HCT116 (cell line): ENCODE measurements around the gene ATP11B. TPM values are rescaled to one million over a fixed set of nuclear protein-coding genes. Genes with fewer than 3 reads are reported as not detected.

Source experiments
- ATAC-seq: fragments of 200-7000 bp; cut with Tn5 transposase; 2 replicates; pipeline ENCODE4 v1.9.1; 2020; ENCODE audit warnings: mild to moderate bottlenecking, moderate library complexity
- BruUV-seq: library from RNA; stranded (reverse); fragments of 400-500 nt; replicated peaks from 2 replicates; lab custom pipeline; 2021; lab: Mats Ljungman, UMichigan
- CTCF ChIA-PET: fragments of 300-600 bp; sonication (Branson Sonifier 250); formaldehyde crosslinking; loops from one replicate; lab custom pipeline; 2021; ENCODE audit warnings: antibody characterized with exemption; lab: Charles Lee
- POLR2A ChIA-PET: fragments of 300-600, 350-600 bp; sonication (Branson Sonifier 250); formaldehyde crosslinking; loops from one replicate; lab custom pipeline; 2021; ENCODE audit warnings: antibody characterized with exemption; lab: Charles Lee
- RAD21 ChIA-PET, 2 experiments: fragments of 300-600 bp; sonication (Branson Sonifier 250); formaldehyde crosslinking; loops; one replicate each; lab custom pipeline; 2023; ENCODE audit warnings: low total read pairs in 2 of 2; ENCODE audit not compliant: uncharacterized antibody in 2 of 2, unreplicated experiment in 2 of 2, low non-redundant PET in 1 of 2; lab: Charles Lee
- DNase-seq: peaks from one replicate; pipeline ENCODE4 v3.0.0-alpha.2; 2010; ENCODE audit warnings: low read depth, low spot score
- H2AFZ ChIP-seq: fragments of 200-600 bp; shearing (Covaris generic), sonication (generic); 2 replicates; pipeline ENCODE4 v1.6.1; 2017; ENCODE audit warnings: low read depth, mixed run types, mixed read lengths, antibody characterized with exemption, low read length; ENCODE audit not compliant: poor library complexity, severe bottlenecking
- H3K27ac ChIP-seq: 2 replicates; pipeline ENCODE4 v1.5.1; 2012; ENCODE audit warnings: low read depth, low read length
- H3K27me3 ChIP-seq: fragments of 200-600 bp; sonication (generic); 2 replicates; pipeline ENCODE4 v1.6.1; 2016; ENCODE audit warnings: mixed run types, low read length, mixed read lengths; ENCODE audit not compliant: insufficient read depth
- H3K36me3 ChIP-seq, 2 experiments: fragments of 200-500 bp in 1 of 2; fragments of 200-600 bp in 1 of 2; sonication (Bioruptor generic) in 1 of 2; sonication (generic) in 1 of 2; 2 replicates each; pipeline versions ENCODE4 v1.5.1 to v1.6.1; 2014 to 2016; ENCODE audit warnings: low read length in 2 of 2, inconsistent platforms in 1 of 2, mixed read lengths in 1 of 2, mixed run types in 1 of 2; ENCODE audit not compliant: insufficient read depth in 2 of 2, control insufficient read depth in 1 of 2
- H3K4me1 ChIP-seq, 2 experiments: fragments of 200-600 bp in 1 of 2; sonication (generic) in 1 of 2; 2 replicates each; pipeline versions ENCODE4 v1.5.1 to v1.6.1; 2012 to 2017; ENCODE audit warnings: low read length in 2 of 2, inconsistent platforms in 1 of 2, mild to moderate bottlenecking in 1 of 2, mixed read lengths in 1 of 2, mixed run types in 1 of 2, moderate library complexity in 1 of 2; ENCODE audit not compliant: insufficient read depth in 2 of 2, control insufficient read depth in 1 of 2
- H3K4me2 ChIP-seq: fragments of 200-600 bp; sonication (generic); 2 replicates; pipeline ENCODE4 v1.6.1; 2017; ENCODE audit warnings: mixed run types, low read length, mixed read lengths
- H3K4me3 ChIP-seq, 2 experiments: fragments of 200-600 bp in 1 of 2; sonication (generic) in 1 of 2; replicated peaks in 1 of 2; 2 replicates each; pipeline ENCODE4 v1.5.1; 2011 to 2016; ENCODE audit warnings: low read length in 2 of 2, control low read depth in 1 of 2, low read depth in 1 of 2, mild to moderate bottlenecking in 1 of 2, mixed read lengths in 1 of 2, mixed run types in 1 of 2
- H3K79me2 ChIP-seq: fragments of 200-600 bp; sonication (generic); 2 replicates; pipeline ENCODE4 v1.6.1; 2017; ENCODE audit warnings: mild to moderate bottlenecking, mixed run types, low read length, moderate library complexity, mixed read lengths; ENCODE audit not compliant: insufficient read depth
- H3K9ac ChIP-seq: fragments of 200-600 bp; sonication (generic); 2 replicates; pipeline ENCODE4 v1.6.1; 2016; ENCODE audit warnings: low read length, mixed read lengths
- H3K9me2 ChIP-seq: fragments of 200-600 bp; sonication (generic), shearing (Covaris generic); 2 replicates; pipeline ENCODE4 v1.6.1; 2017; ENCODE audit warnings: mixed run types, mild to moderate bottlenecking, moderate library complexity; ENCODE audit not compliant: insufficient read depth
- H3K9me3 ChIP-seq, 2 experiments: fragments of 200-500 bp in 1 of 2; fragments of 200-600 bp in 1 of 2; sonication (Bioruptor generic) in 1 of 2; sonication (generic) in 1 of 2; 2 replicates each; pipeline ENCODE4 v1.6.1; 2014 to 2017; ENCODE audit warnings: low read length in 2 of 2, mixed read lengths in 2 of 2, inconsistent platforms in 1 of 2, low read depth in 1 of 2, mild to moderate bottlenecking in 1 of 2, mixed run types in 1 of 2, moderate library complexity in 1 of 2; ENCODE audit not compliant: control insufficient read depth in 1 of 2, insufficient read depth in 1 of 2
- H4K20me1 ChIP-seq: fragments of 200-600 bp; sonication (generic), shearing (Covaris generic); 2 replicates; pipeline ENCODE4 v1.6.1; 2017; ENCODE audit warnings: mixed run types, mild to moderate bottlenecking, moderate library complexity; ENCODE audit not compliant: insufficient read depth
- CBX3 ChIP-seq: IDR thresholded peaks from 2 replicates; pipeline ENCODE4 v1.6.1; 2012; ENCODE audit warnings: low read depth
- ELF1 ChIP-seq: IDR thresholded peaks from 2 replicates; pipeline ENCODE4 v1.6.1; 2012; ENCODE audit warnings: low read depth, borderline replicate concordance
- EZH2 ChIP-seq: fragments of 200-600 bp; sonication (generic); IDR thresholded peaks from 2 replicates; pipeline ENCODE4 v1.6.1; 2017; ENCODE audit warnings: antibody characterized with exemption, mixed run types
- EZH2phosphoT487 ChIP-seq: fragments of 200-600 bp; IDR thresholded peaks from 2 replicates; pipeline ENCODE4 v1.6.1; 2018; ENCODE audit warnings: antibody characterized with exemption, borderline replicate concordance
- FOSL1 ChIP-seq: IDR thresholded peaks from 2 replicates; pipeline ENCODE4 v1.6.1; 2012; ENCODE audit warnings: low read depth
- JUND ChIP-seq: IDR thresholded peaks from 2 replicates; pipeline ENCODE4 v1.6.1; 2012
- POLR2A ChIP-seq: IDR thresholded peaks from 2 replicates; pipeline ENCODE4 v1.7.0; 2011; ENCODE audit warnings: borderline replicate concordance; ENCODE audit not compliant: insufficient read depth, insufficient read length; ENCODE audit errors: extremely low read depth
- POLR2AphosphoS5 ChIP-seq: IDR thresholded peaks from 2 replicates; pipeline ENCODE4 v1.6.1; 2011; ENCODE audit warnings: mild to moderate bottlenecking, low read depth, low read length, moderate library complexity
- SIN3A ChIP-seq: IDR thresholded peaks from 2 replicates; pipeline ENCODE4 v1.6.1; 2012; ENCODE audit warnings: low read depth
- TCF7L2 ChIP-seq: IDR thresholded peaks from 2 replicates; pipeline ENCODE4 v1.7.0; 2011; ENCODE audit warnings: borderline replicate concordance, inconsistent platforms; ENCODE audit not compliant: insufficient read depth, insufficient read length; ENCODE audit errors: extremely low read depth
- ZFX ChIP-seq: fragments of 450-650 bp; IDR thresholded peaks from 2 replicates; pipeline ENCODE4 v1.6.1; 2017
- intact Hi-C: fragments of 100-400 bp; cut with micrococcal nuclease; formaldehyde crosslinking; loops from 2 replicates; pipeline ENCODE4 v1.10.0; 2022
- total RNA-seq: library from RNA; stranded (reverse); gene quantifications from one replicate; pipeline ENCODE4 v1.2.1, GENCODE V29; 2021; ENCODE audit not compliant: unreplicated experiment
- TF ChIP-seq, protein P1 (sequence below): IDR thresholded peaks from 2 replicates; pipeline ENCODE4 v1.6.1; 2012
- TF ChIP-seq, protein P2 (sequence below), 3 experiments: fragments of 200-600 bp in 1 of 3; sonication (generic) in 1 of 3; IDR thresholded peaks in 2 of 3; conservative IDR thresholded peaks in 1 of 3; 2 replicates each; pipeline ENCODE4 v1.5.1; 2012 to 2017; ENCODE audit warnings: low read depth in 2 of 3, low read length in 2 of 3, antibody characterized with exemption in 1 of 3, borderline replicate concordance in 1 of 3, control low read depth in 1 of 3, mild to moderate bottlenecking in 1 of 3, mixed read lengths in 1 of 3, mixed run types in 1 of 3, moderate library complexity in 1 of 3; ENCODE audit not compliant: insufficient read depth in 1 of 3
- TF ChIP-seq, protein P3 (sequence below): IDR thresholded peaks from 2 replicates; pipeline ENCODE4 v1.6.1; 2012; ENCODE audit warnings: low read depth

The ATP11B gene
- total RNA-seq, 1 experiment from 2014 or later, result 53.0 TPM

DNA sequence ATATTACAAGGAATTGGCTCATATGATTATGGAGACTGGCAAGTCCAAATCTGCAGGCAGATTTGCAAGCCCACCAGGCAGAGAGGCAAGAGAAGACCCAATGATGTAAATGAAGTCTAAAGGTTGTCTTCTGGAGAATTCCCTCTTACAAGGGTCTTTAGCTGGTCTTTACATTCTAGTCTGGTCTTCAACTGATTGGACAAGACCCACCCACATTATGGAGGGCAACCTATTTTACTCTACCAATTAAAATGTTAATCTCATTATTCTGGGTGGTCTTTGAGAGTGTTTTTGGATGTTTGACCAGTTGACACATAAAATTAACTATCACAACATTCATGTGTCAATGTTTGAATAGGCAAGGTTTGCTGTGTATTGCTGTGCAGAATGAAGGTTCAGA is 28.0 kb upstream of the ATP11B start:
- CTCF ChIA-PET, result no interaction called here
- POLR2A ChIA-PET, result no interaction called here
- Histone ChIP-seq H3K9me2 (no peaks in the 10 kb centered on the region), H3K79me2 (no peaks in the 10 kb centered on the region), H3K36me3 (no peaks in the 10 kb centered on the region), H3K4me2 (no peak overlapping the region), H3K4me3 (no peak overlapping the region), H3K9me3 (no peaks in the 10 kb centered on the region), H3K27me3 (no peaks in the 10 kb centered on the region), H3K4me1 (no peaks in the 10 kb centered on the region), H3K9ac (no peak overlapping the region), H2AFZ (no peak overlapping the region), H4K20me1 (no peaks in the 10 kb centered on the region), H3K27ac (no peak overlapping the region)
- RAD21 ChIA-PET, result no interaction called here
- intact Hi-C loops, result no loop called here
- DNase-seq (no peak), ATAC-seq (no peak)
- BruUV-seq, result no TSS peak
- no peak for TF ChIP-seq EZH2phosphoT487
- TF ChIP-seq CBX3, result no peak
- no peak for TF ChIP-seq POLR2AphosphoS5
- no peak for TF ChIP-seq FOSL1
- TF ChIP-seq JUND, result no peak
- TF ChIP-seq, protein P1, sequence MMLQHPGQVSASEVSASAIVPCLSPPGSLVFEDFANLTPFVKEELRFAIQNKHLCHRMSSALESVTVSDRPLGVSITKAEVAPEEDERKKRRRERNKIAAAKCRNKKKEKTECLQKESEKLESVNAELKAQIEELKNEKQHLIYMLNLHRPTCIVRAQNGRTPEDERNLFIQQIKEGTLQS, result no peak
- no peak for TF ChIP-seq POLR2A
- TF ChIP-seq ELF1, result no peak
- TF ChIP-seq TCF7L2, result no peak
- TF ChIP-seq ZFX, result no peak

DNA sequence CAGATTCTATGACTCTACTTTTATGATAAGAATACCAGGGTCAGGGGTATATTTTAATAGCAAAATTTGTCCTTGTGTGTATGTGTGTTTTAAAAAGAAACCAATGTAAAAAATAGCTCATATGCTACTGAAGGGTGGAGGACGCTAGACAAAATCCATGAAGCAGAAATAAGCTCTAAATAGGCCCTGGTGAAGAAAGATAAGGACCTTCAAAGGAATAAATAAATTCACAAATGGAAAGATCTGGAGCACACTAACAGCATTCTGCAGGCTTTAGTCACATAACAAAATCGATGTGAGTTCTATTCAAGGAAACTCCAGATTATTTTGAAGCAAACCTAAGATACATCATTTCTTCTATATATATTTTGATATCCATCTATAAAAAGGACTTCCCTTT is 27.2 kb upstream of the ATP11B start:
- ChIA-PET CTCF (no interaction called here), POLR2A (no interaction called here), RAD21 (no interaction called here)
- DNase-seq, result no peak
- no peaks in the 10 kb centered on the region for H4K20me1 ChIP-seq
- H3K9me2 ChIP-seq, result no peaks in the 10 kb centered on the region; the same call in 1 of the 2 replicates
- H3K4me3 ChIP-seq, result no peak overlapping the region
- no peak overlapping the region for H2AFZ ChIP-seq
- TF ChIP-seq, protein P2, sequence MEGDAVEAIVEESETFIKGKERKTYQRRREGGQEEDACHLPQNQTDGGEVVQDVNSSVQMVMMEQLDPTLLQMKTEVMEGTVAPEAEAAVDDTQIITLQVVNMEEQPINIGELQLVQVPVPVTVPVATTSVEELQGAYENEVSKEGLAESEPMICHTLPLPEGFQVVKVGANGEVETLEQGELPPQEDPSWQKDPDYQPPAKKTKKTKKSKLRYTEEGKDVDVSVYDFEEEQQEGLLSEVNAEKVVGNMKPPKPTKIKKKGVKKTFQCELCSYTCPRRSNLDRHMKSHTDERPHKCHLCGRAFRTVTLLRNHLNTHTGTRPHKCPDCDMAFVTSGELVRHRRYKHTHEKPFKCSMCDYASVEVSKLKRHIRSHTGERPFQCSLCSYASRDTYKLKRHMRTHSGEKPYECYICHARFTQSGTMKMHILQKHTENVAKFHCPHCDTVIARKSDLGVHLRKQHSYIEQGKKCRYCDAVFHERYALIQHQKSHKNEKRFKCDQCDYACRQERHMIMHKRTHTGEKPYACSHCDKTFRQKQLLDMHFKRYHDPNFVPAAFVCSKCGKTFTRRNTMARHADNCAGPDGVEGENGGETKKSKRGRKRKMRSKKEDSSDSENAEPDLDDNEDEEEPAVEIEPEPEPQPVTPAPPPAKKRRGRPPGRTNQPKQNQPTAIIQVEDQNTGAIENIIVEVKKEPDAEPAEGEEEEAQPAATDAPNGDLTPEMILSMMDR (IDR thresholded peaks at IDR 0.05 in 2 of 3, conservative IDR thresholded peaks at IDR 0.05 in 1 of 3; ENCODE audit: borderline replicate concordance in 1 of 3, insufficient read depth in 1 of 3, low read depth in 2 of 3, low read length in 2 of 3), result no peak
- no peak for TF ChIP-seq SIN3A
- TF ChIP-seq EZH2, result no peak
- TF ChIP-seq, protein P3, sequence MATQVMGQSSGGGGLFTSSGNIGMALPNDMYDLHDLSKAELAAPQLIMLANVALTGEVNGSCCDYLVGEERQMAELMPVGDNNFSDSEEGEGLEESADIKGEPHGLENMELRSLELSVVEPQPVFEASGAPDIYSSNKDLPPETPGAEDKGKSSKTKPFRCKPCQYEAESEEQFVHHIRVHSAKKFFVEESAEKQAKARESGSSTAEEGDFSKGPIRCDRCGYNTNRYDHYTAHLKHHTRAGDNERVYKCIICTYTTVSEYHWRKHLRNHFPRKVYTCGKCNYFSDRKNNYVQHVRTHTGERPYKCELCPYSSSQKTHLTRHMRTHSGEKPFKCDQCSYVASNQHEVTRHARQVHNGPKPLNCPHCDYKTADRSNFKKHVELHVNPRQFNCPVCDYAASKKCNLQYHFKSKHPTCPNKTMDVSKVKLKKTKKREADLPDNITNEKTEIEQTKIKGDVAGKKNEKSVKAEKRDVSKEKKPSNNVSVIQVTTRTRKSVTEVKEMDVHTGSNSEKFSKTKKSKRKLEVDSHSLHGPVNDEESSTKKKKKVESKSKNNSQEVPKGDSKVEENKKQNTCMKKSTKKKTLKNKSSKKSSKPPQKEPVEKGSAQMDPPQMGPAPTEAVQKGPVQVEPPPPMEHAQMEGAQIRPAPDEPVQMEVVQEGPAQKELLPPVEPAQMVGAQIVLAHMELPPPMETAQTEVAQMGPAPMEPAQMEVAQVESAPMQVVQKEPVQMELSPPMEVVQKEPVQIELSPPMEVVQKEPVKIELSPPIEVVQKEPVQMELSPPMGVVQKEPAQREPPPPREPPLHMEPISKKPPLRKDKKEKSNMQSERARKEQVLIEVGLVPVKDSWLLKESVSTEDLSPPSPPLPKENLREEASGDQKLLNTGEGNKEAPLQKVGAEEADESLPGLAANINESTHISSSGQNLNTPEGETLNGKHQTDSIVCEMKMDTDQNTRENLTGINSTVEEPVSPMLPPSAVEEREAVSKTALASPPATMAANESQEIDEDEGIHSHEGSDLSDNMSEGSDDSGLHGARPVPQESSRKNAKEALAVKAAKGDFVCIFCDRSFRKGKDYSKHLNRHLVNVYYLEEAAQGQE, result no peak
- TF ChIP-seq, all 23 proteins: peak for 0
- Histone ChIP-seq H3K9ac (no peak overlapping the region), H3K4me2 (no peak overlapping the region), H3K9me3 (no peaks in the 10 kb centered on the region), H3K79me2 (no peaks in the 10 kb centered on the region), H3K27ac (no peak overlapping the region), H3K36me3 (no peaks in the 10 kb centered on the region), H3K4me1 (no peaks in the 10 kb centered on the region), H3K27me3 (no peaks in the 10 kb centered on the region)
- intact Hi-C loops, result no loop called here
- no peak for ATAC-seq
- BruUV-seq, result no TSS peak
